Stimulated activated CD8-positive, alpha-beta memory T cell treated with anti-CD3 and anti-CD28 coated beads, Interleukin-7, amount 100 ng/mL, for 1 hour (primary cell): ENCODE data around the gene IRX3.

Source experiments
- DNase-seq, 2 donors: peaks; one replicate each; pipeline ENCODE4 v3.0.0-alpha.2; 2020; ENCODE audit warnings: low read depth in 2 of 2

The IRX3 gene

GRCh38 chr16:54290833-54291655 is 4.5 kb upstream of the IRX3 start:
- no peak for DNase-seq

GRCh38 chr16:54289945-54290832 is 3.6 kb upstream of the IRX3 start:
- DNase-seq, result no peak

- DNase-seq, result no peak
Observed at GRCh38 chr16:54289242-54289944, 2.8 kb upstream of the IRX3 start.

GRCh38 chr16:54288835-54289241 is 2.3 kb upstream of the IRX3 start:
- no peak for DNase-seq

GRCh38 chr16:54288030-54288834 is 1.6 kb upstream of the IRX3 start:
- DNase-seq, result no peak

GRCh38 chr16:54287131-54288029 is 793 bp upstream of the IRX3 start:
- no peak for DNase-seq

- no peak for DNase-seq
Observed at GRCh38 chr16:54286090-54286365, 559 bp downstream of the IRX3 start.

- no peak for DNase-seq
Observed at GRCh38 chr16:54285414-54286089, 1.0 kb downstream of the IRX3 start.

- no peak for DNase-seq
Observed at GRCh38 chr16:54284931-54285413, 1.6 kb downstream of the IRX3 start.

- DNase-seq, result no peak
Observed at GRCh38 chr16:54284319-54284930, 2.2 kb downstream of the IRX3 start.

GRCh38 chr16:54283725-54284318 is 2.8 kb downstream of the IRX3 start:
- no peak for DNase-seq

- no peak for DNase-seq
Observed at GRCh38 chr16:54282928-54283724, 3.5 kb downstream of the IRX3 start.

- DNase-seq, result no peak
Observed at GRCh38 chr16:54282202-54282927, 4.2 kb downstream of the IRX3 start.

GRCh38 chr16:54281535-54282201 is 4.9 kb downstream of the IRX3 start:
- no peak for DNase-seq

- no peak for DNase-seq
Observed at GRCh38 chr16:54280751-54281150, 5.8 kb downstream of the IRX3 start.

- no peak for DNase-seq
Observed at GRCh38 chr16:54277845-54278703, 8.5 kb downstream of the IRX3 start.
